IMR-90 (cell line): ENCODE results near the gene BANP. TPM values are rescaled to one million over a fixed set of nuclear protein-coding genes. Genes with fewer than 3 reads are reported as not detected.

Experiments used
- ATAC-seq: fragments of 200-7000 bp; cut with Tn5 transposase; 2 replicates; pipeline ENCODE4 v1.9.1; 2020; ENCODE audit warnings: low read depth, mild to moderate bottlenecking, moderate library complexity
- BruUV-seq: library from RNA; stranded (reverse); fragments of 400-500 nt; replicated peaks from 2 replicates; lab custom pipeline; 2021; lab: Mats Ljungman, UMichigan
- CTCF ChIA-PET: fragments of 300-600 bp; formaldehyde crosslinking; extraction: SDS; loops from one replicate; lab custom pipeline; 2021; ENCODE audit warnings: antibody characterized with exemption; lab: Yijun Ruan, JAX
- POLR2A ChIA-PET: fragments of 300-600 bp; sonication (Branson Sonifier 250); formaldehyde crosslinking; loops from one replicate; lab custom pipeline; 2022; ENCODE audit warnings: antibody characterized with exemption; ENCODE audit not compliant: unreplicated experiment; lab: Charles Lee
- DNase-seq: peaks from one replicate; pipeline ENCODE4 v3.0.0; 2013
- H2AFZ ChIP-seq: replicated peaks from 2 replicates; pipeline ENCODE3; 2013; ENCODE audit warnings: low read length, mild to moderate bottlenecking; ENCODE audit not compliant: poor library complexity
- H2AK5ac ChIP-seq: 2 replicates; pipeline ENCODE4 v1.6.1; 2013; ENCODE audit warnings: low read depth, low read length, inconsistent platforms
- H2AK9ac ChIP-seq: replicated peaks from 2 replicates; pipeline ENCODE3; 2013; ENCODE audit warnings: mild to moderate bottlenecking, low read depth, low read length, moderate library complexity; ENCODE audit not compliant: poor library complexity
- H2BK120ac ChIP-seq: 2 replicates; pipeline ENCODE4 v1.6.1; 2013; ENCODE audit warnings: low read depth, low read length, inconsistent platforms
- H2BK15ac ChIP-seq: 3 replicates; pipeline ENCODE4 v1.6.1; 2013; ENCODE audit warnings: low read depth, low read length, inconsistent platforms
- H2BK20ac ChIP-seq: 2 replicates; pipeline ENCODE4 v1.6.1; 2013; ENCODE audit warnings: low read depth, mild to moderate bottlenecking, inconsistent platforms, low read length, moderate library complexity
- H2BK5ac ChIP-seq: 2 replicates; pipeline ENCODE4 v1.6.1; 2013; ENCODE audit warnings: mild to moderate bottlenecking, low read depth, low read length, inconsistent platforms; ENCODE audit not compliant: poor library complexity, severe bottlenecking
- H3K14ac ChIP-seq: replicated peaks from 2 replicates; pipeline ENCODE4 v1.6.1; 2013; ENCODE audit warnings: low read depth, low read length, inconsistent platforms
- H3K18ac ChIP-seq: 2 replicates; pipeline ENCODE4 v1.6.1; 2013; ENCODE audit warnings: low read depth, low read length, control low read depth
- H3K23ac ChIP-seq: 2 replicates; pipeline ENCODE4 v1.6.1; 2013; ENCODE audit warnings: low read depth, low read length, inconsistent platforms
- H3K27ac ChIP-seq: 2 replicates; pipeline ENCODE4 v1.5.1; 2013; ENCODE audit warnings: mild to moderate bottlenecking, control low read depth, low read length; ENCODE audit not compliant: insufficient read depth
- H3K27me3 ChIP-seq: 2 replicates; pipeline ENCODE4 v1.6.1; 2013; ENCODE audit warnings: low read length; ENCODE audit not compliant: control insufficient read depth, insufficient read depth
- H3K36me3 ChIP-seq: 2 replicates; pipeline ENCODE4 v1.6.1; 2013; ENCODE audit warnings: low read length, mixed read lengths; ENCODE audit not compliant: control insufficient read depth, insufficient read depth
- H3K4ac ChIP-seq: 2 replicates; pipeline ENCODE4 v1.6.1; 2013; ENCODE audit warnings: low read depth, low read length, inconsistent platforms
- H3K4me1 ChIP-seq: 2 replicates; pipeline ENCODE4 v1.6.1; 2013; ENCODE audit warnings: low read length, mixed read lengths; ENCODE audit not compliant: control insufficient read depth, insufficient read depth
- H3K4me2 ChIP-seq: 2 replicates; pipeline ENCODE4 v1.6.1; 2013; ENCODE audit warnings: low read depth, mild to moderate bottlenecking, control low read depth, low read length, moderate library complexity
- H3K4me3 ChIP-seq: 2 replicates; pipeline ENCODE4 v1.5.1; 2013; ENCODE audit warnings: low read depth, mild to moderate bottlenecking, control low read depth, low read length, moderate library complexity; ENCODE audit not compliant: insufficient read depth
- H3K56ac ChIP-seq: 2 replicates; pipeline ENCODE4 v1.6.1; 2013; ENCODE audit warnings: low read length, inconsistent platforms; ENCODE audit not compliant: insufficient read depth; ENCODE audit errors: extremely low read depth
- H3K79me1 ChIP-seq, 2 experiments: 2 replicates each; pipeline ENCODE4 v1.6.1; 2013; ENCODE audit warnings: low read length in 2 of 2, inconsistent platforms in 1 of 2, low read depth in 1 of 2
- H3K9ac ChIP-seq: 2 replicates; pipeline ENCODE4 v1.6.1; 2013; ENCODE audit warnings: low read depth, low read length, control low read depth
- H3K9me1 ChIP-seq: 2 replicates; pipeline ENCODE4 v1.6.1; 2013; ENCODE audit warnings: low read length, inconsistent platforms; ENCODE audit not compliant: insufficient read depth
- H3K9me3 ChIP-seq: 2 replicates; pipeline ENCODE4 v1.6.1; 2013; ENCODE audit warnings: low read length; ENCODE audit not compliant: control insufficient read depth, insufficient read depth
- H4K20me1 ChIP-seq: 2 replicates; pipeline ENCODE4 v1.6.1; 2013; ENCODE audit warnings: low read length, inconsistent platforms; ENCODE audit not compliant: insufficient read depth
- H4K5ac ChIP-seq: 2 replicates; pipeline ENCODE4 v1.6.1; 2013; ENCODE audit warnings: mild to moderate bottlenecking, low read depth, low read length, control low read depth
- H4K8ac ChIP-seq, 2 experiments: 2 replicates each; pipeline ENCODE4 v1.6.1; 2013; ENCODE audit warnings: low read depth in 2 of 2, low read length in 2 of 2, control low read depth in 1 of 2, inconsistent platforms in 1 of 2
- H4K91ac ChIP-seq: 2 replicates; pipeline ENCODE4 v1.6.1; 2013; ENCODE audit warnings: low read depth, low read length, inconsistent platforms; ENCODE audit not compliant: insufficient read depth
- BHLHE40 ChIP-seq: fragments of 150-350 bp; IDR thresholded peaks from 2 replicates; pipeline ENCODE4 v1.6.1; 2016; ENCODE audit warnings: mild to moderate bottlenecking, low read depth, low read length
- CEBPB ChIP-seq: IDR thresholded peaks from 2 replicates; pipeline ENCODE4 v1.6.1; 2012; ENCODE audit warnings: low read depth, low read length, improper control_type of control experiment
- CHD1 ChIP-seq: IDR thresholded peaks from 2 replicates; pipeline ENCODE4 v1.6.1; 2012; ENCODE audit warnings: low read depth, low read length, improper control_type of control experiment
- ELK1 ChIP-seq: fragments of 150-350 bp; IDR thresholded peaks from 2 replicates; pipeline ENCODE4 v1.6.1; 2016; ENCODE audit warnings: low read depth, mild to moderate bottlenecking, low read length, moderate library complexity, borderline replicate concordance
- POLR2A ChIP-seq: IDR thresholded peaks from 2 replicates; pipeline ENCODE4 v1.6.1; 2012; ENCODE audit warnings: mild to moderate bottlenecking, low read depth, low read length
- RAD21 ChIP-seq: IDR thresholded peaks from 2 replicates; pipeline ENCODE4 v1.6.1; 2012; ENCODE audit warnings: low read length, improper control_type of control experiment
- RCOR1 ChIP-seq: IDR thresholded peaks from 2 replicates; pipeline ENCODE4 v1.6.1; 2012; ENCODE audit warnings: mild to moderate bottlenecking, low read length, improper control_type of control experiment; ENCODE audit not compliant: insufficient replicate concordance
- WGBS, 2 experiments: methylation state at CpG; one replicate each; pipeline versions ENCODE4 v1.1.5 to v1.1.7; 2013; ENCODE audit warnings: missing lambda C conversion rate in 2 of 2; ENCODE audit not compliant: insufficient read length in 1 of 2; ENCODE audit errors: extremely low coverage in 2 of 2; 5-methylcytosine and 5-hydroxymethylcytosine counted together
- dilution Hi-C: fragments of 300-500 bp; cut with HindIII; formaldehyde crosslinking; loops from one replicate; pipeline ENCODE4 v1.14.3; 2018; ENCODE audit warnings: low sequenced_read_pairs; ENCODE audit not compliant: unreplicated experiment
- in situ Hi-C: fragments of 300-500 bp; cut with MboI; formaldehyde crosslinking; loops from 3 replicates; pipeline ENCODE4 v1.14.3; 2019; ENCODE audit warnings: low sequenced_read_pairs, inconsistent platforms, mixed read lengths
- intact Hi-C: fragments of 100-400 bp; cut with micrococcal nuclease; formaldehyde crosslinking; loops from 2 replicates; pipeline ENCODE4 v1.10.0; 2022
- polyA plus RNA-seq, 3 experiments: library from polyadenylated mRNA; depleted of rRNA; stranded (reverse); fragments of >200 nt; gene quantifications; 2 replicates each; pipeline ENCODE4 v1.2.3, GENCODE V29; 2012; ENCODE audit warnings: low replicate concordance in 1 of 3
- total RNA-seq: library from RNA; depleted of rRNA; stranded (reverse); fragments of >200 nt; gene quantifications from 2 replicates; pipeline ENCODE4 v1.2.3, GENCODE V29; 2012

The BANP gene
- total and polyA plus RNA-seq, 2 of the 4 experiments (the other 2 are of a cell fraction), result 17.4 to 17.9 TPM

DNA sequence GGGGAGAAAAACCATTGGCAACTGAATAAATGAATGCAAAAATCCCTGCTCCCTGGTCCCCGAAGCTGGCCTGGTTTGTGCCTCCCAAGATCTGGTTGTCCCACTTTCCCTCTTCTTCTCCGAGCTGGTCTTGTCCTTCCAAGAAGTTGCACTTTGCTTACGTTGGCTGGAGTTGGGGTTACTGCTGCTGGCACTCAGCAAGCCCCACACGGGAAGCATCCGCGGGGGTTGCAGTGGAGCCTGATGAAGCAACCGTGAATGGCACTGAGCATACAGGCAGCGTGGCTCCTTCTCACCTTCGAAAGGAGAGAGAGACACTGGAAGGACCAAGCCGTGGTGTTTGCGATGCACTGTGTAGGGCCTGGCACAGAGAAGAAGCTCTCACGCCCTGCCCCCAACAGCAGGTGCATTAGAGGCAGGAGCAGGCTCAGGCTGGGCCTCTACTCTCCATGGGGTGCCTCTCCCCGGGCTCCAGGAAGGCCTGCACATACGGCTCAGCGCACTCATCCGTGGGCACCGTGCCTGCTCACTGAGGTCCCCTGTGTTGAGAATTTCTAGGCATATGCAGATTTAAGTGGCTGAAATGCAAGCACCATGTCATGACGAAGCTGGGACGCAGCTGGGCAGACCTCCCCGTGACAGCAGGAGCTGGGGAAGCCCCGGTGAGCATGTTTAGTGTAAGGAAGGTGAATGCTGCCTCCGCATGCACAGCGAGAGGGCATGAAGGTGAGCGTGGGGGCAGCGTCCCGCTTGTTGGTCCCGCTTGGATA, 27.0 kb upstream of the BANP start:
- Histone ChIP-seq H2BK120ac (no peak overlapping the region), H3K27ac (no peak overlapping the region), H3K4ac (no peak overlapping the region), H3K56ac (no peak overlapping the region), H2AFZ (no peak overlapping the region), H3K27me3 (peaks cover 50% of the 10 kb centered on the region), H3K4me3 (no peak overlapping the region), H4K8ac (no peak overlapping the region), H3K23ac (no peak overlapping the region), H3K4me1 (no peaks in the 10 kb centered on the region), H3K18ac (no peak overlapping the region), H3K9ac (no peak overlapping the region), H2AK9ac (no peak overlapping the region), H3K79me1 (no peaks in the 10 kb centered on the region), H3K36me3 (no peaks in the 10 kb centered on the region), H3K9me1 (no peaks in the 10 kb centered on the region), H4K20me1 (no peaks in the 10 kb centered on the region), H2BK20ac (no peak overlapping the region), H2AK5ac (no peak overlapping the region), H4K91ac (no peak overlapping the region), H4K5ac (no peak overlapping the region), H2BK5ac (no peak overlapping the region), H3K4me2 (no peak overlapping the region), H2BK15ac (no peak overlapping the region), H3K9me3 (no peaks in the 10 kb centered on the region), H3K14ac (no peak overlapping the region)
- intact Hi-C loops, result no loop called here
- TF ChIP-seq CEBPB, result no peak
- TF ChIP-seq RAD21, result no peak
- TF ChIP-seq CHD1, result no peak
- TF ChIP-seq POLR2A, result no peak
- no peak for TF ChIP-seq ELK1
- no peak for TF ChIP-seq RCOR1
- TF ChIP-seq BHLHE40, result no peak
- DNase-seq, result no peak
- POLR2A ChIA-PET, result no interaction called here
- no TSS peak for BruUV-seq
- in situ Hi-C loops, result no loop called here
- CTCF ChIA-PET, result no interaction called here
- dilution Hi-C loops, result no loop called here
- 68% methylated on average over 14 of the region's 27 CpGs; no CpG with 5 or more reads in 1 of the 2 experiments for WGBS, 2 experiments
- no peak for ATAC-seq
